Fibroblast of upper back skin (primary cell): ENCODE measurements around the gene PRKCA.
A peak's percentile ranks its signal among the peaks of the same experiment; 100 is the strongest.
"Not testable (repeated sequence)": the region's sequence is repeated elsewhere in the genome, so short reads cannot be mapped to it uniquely, and the experiment has no call there.

Source experiments
- DNase-seq: peaks from one replicate; pipeline ENCODE4 v3.0.0-alpha.2; 2013

PRKCA gene

DNA sequence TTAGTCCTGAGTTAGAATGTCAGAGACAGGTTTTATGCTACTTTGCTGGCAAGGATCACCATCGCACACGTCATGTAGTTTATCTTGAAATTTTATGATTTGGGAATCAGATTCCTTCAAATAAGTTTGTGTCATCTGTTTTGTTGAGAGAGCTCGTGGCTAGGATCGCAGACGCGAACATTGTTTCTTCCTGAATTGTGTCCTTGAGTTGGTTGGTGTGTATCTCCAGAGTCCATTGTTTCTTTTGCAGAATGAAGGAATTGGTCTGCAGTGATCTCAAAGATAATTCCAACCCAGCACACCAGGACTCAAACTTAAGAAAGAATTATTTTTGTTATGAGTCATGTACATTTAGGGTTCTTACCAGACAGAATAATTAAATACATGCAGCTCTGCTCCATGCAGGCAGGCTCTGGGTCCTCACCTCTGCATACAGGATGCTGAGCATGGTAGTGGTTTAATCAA is 51.6 kb downstream of the PRKCA start:
- DNase-seq = peak; percentile 74

DNA sequence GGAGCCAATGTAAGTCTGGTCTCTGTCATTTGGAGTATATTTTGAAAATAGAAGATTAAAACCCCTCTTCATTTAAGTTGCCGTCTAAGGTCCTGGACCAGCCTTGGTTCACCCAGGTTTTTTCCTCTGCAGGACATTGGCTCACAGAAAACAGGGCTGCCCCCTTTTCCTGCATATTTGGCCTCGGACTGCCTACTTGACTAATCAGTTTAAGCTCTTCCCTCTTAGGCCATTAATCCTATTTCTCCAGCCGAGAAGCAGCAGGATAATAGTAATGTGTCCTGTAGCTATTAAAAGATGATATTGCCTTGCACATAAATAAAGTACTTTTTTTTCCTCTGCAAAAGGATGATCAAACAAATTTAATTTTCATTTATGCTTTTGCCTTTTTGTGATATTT is 52.1 kb downstream of the PRKCA start:
- no peak for DNase-seq

DNA sequence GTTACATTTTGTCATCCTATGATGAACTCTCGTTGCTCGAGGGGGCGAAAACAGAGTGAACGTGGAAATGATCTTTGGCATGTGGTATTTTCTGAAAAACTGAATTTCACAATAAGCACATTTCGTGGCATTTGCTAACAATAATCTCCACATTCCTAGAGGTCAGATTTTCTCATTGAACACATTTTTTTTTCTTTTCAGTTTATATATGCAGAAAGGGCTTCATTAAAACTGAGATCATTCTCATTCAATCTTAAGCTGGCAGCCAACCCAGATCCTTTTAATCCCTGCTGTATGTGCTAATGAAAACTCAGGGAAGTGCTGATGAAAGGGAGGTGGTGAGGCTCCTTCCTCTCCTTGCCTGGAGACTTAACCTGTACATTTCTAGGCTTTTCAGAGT is 52.6 kb downstream of the PRKCA start:
- peak; percentile 75 for DNase-seq

DNA sequence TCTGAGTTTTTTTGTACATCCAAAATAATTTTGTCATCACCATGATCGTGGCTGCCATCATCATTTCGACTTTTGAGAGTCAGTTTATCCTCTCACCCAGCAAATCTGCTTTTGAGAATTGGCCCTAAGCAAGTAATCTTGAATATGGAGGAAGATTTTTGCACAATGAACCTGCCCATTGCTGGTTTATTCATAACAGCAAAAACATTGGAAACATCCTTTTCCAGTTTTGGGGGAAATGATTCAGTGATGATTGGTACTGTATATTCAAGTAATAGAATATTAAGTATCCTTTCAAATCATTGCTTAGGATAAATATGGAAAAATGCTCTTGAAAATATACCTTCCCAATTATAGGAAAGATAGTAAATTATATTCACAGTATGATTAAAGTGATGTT is 53.1 kb downstream of the PRKCA start:
- no peak for DNase-seq

DNA sequence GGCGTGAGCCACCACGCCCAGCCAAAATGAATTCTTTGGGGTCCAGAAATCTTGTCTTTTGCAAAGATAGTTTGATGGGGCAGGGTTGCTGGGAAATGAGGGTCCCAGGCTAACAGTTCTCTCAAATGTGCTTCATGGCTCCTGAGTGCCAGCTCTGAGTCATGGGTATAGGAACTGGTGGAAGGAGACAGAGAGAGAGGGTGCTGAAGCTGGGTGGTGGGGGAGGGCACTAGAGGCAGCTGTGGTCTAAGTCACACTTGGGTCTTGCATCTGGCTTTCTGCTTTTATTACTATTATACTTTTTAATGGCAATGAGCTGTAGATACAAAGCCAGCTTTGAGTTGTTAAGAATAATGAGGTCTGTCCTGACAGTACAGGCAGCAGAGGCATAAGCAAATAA is 54.6 kb downstream of the PRKCA start:
- peak; percentile 24 for DNase-seq

DNA sequence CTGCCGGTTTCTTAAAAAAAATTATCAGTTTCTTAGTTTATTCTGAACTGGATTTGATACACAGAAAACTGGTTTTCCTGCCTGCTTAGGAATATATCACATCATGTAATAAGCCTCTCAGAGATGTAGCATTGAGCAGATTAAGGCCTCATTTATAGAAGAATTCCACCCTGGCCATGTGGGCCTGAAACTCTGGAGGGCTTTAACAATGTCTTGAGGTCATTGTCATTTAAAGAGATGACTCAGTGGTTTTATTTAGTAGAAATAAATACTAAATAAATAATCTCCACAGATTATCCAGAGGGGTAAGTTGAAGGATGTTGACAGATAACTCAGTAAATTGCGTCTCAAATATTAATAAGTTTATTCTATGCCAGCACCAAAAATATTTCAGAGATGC is 56.9 kb downstream of the PRKCA start:
- DNase-seq = no peak

DNA sequence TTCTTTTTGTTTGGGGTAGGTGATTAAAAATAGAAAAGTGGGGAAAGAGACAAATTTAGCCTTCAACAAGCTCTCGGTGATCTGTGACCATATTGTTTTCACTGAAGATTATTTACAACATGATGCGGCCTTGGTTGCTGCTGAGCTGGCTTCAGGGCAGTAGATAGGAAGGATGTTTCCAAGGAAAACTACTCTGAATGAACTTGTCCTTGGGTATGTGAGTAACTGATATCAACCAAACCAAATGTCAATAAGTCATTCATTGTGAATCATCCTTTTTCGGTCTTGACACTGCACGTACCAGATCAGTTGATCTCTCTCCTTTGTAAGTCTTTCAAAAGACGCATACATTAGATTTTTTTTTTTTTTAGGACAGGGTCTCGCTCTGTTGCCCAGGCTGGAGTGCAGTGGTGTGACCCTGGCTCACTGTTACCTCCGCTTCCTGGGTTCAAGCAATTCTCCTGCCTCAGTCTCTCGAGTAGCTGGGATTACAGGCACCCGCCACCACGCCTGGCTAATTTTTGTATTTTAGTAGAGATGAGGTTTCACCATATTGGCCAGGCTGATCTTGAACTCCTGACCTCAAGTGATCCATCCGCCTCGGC is 58.6 kb downstream of the PRKCA start:
- DNase-seq = not testable (repeated sequence)

DNA sequence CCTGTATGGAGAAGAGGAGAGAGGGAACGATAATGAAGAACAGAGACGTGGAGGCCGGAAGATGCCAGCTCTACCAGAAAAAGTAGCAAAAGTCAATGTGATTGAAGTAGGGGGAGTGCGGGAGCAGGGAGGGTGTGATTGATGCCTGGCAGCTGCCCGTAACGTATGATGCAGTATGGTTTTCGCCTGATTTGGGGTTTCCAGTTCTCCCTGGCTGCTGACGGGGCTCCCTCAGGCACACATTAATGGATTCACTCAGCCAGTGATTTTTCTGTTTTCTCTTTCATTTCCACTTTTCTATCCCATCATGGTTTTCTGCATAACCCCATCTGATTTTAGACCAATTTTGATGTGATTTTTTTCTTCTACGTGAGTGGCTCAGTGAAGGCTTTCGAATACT is 62.1 kb downstream of the PRKCA start:
- DNase-seq = no peak

DNA sequence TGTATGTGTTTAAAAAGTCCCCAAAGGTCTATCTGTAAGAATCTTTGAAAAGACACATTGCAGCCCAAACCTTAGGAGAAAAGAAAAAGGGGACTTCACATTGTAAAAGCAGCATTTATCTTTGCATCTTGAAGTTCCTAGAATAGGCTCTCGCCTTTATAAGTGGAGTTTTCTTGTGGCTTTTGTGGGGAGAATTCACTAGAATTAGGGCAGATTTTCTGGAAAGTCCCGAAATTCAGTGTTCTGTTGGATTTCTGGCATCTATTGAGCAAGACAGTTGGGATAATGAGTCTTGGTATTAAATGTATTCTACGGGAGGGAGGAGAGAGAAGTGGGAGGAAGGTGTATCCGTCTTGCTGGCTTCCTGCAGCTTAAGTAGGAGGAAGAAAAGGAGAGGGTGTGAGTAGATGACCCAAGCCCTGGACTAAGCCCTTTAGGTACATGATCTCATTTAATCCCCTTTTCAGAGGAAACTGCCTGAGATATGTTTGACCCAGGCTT is 62.6 kb downstream of the PRKCA start:
- DNase-seq = no peak

DNA sequence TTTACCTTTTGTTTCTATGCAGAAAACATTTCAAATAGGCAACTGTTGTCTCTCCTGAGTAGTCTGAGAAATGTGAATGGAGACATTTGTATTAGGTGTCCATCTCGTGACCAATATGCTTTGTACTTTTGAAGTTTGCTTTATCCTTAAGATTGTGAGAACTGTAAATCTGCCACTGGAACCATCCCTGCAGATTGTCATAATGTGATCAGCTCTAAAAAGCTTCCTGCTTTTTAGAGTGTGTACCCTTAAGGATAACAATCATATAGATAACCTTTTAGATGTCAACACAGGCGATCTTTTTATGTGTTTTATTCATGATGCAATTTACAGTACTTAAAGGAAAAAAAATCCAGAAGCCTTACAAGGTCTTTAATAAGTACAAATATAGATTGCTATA is 63.5 kb downstream of the PRKCA start:
- no peak for DNase-seq

DNA sequence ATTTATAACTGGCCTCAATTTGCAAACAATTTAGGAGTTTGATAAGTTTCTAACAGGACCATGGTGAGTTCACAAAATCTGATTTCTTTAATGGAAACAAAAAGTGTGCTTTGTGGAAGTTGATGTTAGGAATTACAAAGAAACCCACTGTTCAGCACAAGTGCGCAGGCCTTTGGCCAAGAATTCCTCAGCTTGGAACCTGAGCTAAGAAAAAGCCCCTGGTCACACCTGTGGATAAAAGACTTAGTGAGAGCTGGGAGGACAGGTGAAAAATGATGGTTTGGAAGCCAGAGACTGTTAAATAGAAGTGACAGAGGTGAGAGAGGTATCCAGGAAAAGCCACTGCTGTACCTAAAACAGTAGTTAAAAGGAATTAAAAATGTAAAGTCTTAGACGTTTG is 64.7 kb downstream of the PRKCA start:
- DNase-seq = no peak

DNA sequence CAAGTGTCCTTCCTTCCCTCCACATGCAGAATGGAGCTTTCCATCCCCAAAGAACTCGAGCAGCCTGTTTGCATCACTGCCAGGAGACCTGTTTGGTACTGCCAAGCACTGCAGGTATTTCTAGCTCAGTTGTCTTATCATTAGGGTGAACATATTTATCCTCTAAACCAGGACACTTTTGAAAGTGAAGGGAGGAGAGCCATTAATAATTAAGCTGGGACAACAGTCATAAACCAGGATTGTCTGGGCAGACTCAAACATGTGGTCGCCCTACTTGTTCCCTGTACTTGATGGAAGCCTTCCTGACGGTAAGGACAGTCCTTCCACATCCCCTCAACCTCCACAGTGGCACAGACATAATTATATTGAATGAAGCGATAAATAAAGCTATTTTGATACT is 67.4 kb downstream of the PRKCA start:
- no peak for DNase-seq

DNA sequence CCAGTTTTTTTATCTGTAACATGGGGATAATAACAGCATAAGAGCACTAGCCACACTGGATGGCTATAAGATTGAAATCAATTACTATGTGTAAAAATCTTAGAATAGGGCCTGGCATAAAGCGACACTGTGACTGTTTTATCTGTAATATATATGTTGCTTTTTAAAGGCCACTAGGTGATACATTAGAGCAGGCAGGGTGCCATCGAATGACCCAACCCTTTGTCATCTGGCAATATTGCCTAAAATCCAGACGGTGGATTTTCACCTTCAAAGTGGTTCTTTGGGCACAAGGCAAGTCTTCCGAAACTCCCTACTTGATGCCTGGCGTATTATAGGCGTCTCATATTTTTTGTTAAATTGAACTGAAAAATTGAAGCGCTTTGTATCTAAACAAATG is 69.1 kb downstream of the PRKCA start:
- DNase-seq = no peak

DNA sequence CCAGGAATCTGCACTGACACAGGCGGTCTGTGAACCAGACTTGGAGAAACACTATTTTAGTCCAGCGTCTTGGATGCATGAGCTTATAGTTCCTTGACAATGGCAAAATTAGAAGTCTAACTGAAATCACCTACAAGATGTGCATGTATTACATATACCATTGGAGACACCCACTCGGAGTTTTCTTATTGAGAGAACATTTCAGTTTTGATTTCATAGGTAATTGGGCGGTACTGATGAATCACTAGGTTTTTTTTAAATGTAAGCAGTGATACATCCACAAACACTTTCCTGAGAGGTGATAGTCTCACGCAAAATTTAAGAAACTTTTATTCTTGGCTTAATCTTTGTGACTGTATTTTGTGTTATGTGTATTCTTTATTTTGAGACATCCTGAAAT is 69.8 kb downstream of the PRKCA start:
- no peak for DNase-seq

DNA sequence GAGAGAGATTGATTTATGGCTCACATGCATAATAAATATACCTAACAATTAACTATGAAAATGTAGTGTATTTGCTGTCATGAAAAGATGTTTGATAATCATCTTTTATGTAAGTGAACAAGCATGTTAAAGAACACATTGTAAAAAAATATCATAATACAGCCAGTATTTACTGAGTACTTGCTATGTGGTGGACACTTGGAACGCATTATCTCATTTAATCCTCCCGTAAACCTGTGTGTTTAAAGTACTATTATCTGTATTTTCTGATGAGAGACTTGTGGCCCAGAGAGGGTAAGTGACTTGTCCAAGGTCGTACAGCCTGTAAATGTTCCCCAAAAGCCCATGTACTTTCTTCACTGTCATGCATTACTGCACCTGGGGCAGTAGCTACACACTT is 70.7 kb downstream of the PRKCA start:
- DNase-seq = no peak

DNA sequence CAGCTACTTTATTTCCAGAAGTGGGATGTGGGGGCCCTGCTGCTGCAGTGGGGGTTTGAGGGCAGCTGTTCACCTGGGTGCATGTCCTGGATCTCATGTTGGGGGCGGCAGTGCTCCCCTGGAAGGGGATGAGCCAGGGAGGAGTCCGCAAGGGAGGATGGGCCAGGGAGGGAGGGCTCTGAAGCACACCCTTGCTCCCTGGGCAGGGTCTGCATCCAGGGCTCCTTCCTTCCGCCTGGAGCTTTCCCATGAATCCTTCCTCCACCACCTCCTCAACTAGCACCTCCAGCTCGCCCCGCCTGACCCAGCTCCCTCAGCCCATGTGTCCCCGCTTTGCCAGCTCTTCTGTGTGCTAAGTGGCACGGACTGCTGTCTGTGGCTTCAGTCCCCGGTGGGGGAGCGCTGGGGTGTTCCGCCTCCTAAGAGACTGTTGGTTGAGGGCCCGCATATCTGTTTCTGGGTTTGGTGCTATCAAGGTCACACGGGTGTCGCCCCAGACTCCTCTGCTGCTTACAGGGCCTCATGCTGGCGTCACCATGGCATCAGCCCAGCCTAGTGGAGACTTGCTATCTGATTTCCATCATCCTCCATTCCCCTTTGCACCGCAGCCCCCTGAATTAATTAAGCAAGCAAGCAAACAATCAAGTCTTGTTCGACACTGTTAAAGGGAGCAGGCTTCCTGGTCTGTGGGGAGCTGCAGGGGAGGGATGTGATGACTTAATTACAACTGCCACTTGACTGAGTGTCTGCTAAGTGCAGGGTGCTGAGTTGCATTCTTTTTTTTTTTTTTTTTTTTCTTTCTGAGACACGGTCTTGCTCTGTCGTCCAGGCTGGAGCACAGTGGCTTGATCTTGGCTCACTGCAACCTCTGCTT is 71.8 kb downstream of the PRKCA start:
- peak; percentile 41 for DNase-seq

DNA sequence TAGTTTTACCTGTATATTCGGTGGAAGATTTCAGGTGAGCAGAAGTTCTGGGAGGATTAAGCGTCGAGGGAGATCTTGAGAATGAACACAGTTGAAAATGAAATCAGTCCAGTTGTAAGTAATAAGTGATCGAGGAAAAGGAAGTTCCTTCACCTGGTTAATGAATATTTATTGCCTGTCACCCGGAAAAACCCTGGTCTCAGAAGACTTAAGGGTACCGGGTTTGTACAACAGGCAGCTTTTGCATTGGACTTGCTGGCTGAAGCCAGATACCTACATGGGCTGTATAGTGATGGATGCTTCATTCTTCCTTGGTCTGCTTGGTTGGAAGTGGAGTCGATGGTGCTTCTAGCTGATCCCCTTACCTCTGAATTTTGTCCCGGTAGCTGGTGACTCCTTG is 72.7 kb downstream of the PRKCA start:
- DNase-seq = no peak

DNA sequence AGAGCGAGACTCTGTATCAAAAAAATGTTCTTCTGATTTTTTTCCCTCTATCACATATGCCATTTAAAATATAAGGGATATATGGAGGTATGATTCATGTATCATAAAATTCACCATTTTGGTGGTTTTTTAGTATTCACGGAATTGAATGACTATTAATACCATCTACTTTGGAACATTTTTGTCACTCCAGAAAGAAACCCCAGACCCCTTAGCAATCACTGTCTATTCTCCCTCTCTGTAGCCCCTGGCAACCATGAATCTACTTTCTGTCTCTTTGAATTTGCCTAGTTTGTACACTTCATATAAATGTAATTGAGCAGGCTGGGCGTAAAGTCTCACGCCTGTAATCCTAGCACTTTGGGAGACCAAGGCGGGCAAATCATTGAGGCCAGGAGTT is 75.9 kb downstream of the PRKCA start:
- peak; percentile 90 for DNase-seq

DNA sequence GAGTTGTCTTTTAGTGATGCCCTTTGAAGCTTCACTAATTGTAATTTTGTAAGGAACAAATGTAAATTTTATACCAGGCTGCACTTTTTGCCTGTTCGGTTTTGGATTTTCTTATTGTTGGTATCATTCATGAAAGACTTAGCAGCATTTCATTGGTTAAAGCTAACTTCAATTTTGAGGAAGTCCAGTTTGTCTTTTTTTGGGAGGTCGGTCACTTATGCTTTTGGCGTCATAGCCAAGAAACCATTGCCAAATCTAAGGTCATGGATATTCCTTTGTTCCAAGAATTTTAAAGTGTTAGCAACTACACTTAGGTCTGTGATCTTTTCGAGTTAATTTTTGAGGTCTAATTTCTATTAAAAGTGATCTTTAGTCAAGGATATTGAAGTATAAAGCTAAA is 77.1 kb downstream of the PRKCA start:
- DNase-seq = no peak

DNA sequence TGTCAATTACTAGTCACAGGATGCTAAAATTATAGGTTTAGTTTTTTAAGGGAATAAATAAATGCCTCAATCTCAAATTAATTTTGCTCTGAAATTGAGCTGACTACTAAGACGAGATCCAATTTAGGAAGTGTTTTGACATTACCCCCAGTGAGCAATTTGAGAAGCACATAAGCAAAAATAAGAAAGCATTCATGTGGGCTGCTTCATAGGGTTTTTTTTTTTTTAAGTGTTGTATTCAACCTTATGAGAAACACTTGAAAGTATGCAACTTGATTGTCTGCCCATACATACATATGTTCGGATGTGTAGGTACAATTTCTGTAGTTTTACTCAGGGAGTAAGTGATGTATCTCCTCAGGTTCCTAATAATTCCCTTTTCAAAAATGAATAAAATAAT is 77.6 kb downstream of the PRKCA start:
- peak; percentile 53 for DNase-seq

DNA sequence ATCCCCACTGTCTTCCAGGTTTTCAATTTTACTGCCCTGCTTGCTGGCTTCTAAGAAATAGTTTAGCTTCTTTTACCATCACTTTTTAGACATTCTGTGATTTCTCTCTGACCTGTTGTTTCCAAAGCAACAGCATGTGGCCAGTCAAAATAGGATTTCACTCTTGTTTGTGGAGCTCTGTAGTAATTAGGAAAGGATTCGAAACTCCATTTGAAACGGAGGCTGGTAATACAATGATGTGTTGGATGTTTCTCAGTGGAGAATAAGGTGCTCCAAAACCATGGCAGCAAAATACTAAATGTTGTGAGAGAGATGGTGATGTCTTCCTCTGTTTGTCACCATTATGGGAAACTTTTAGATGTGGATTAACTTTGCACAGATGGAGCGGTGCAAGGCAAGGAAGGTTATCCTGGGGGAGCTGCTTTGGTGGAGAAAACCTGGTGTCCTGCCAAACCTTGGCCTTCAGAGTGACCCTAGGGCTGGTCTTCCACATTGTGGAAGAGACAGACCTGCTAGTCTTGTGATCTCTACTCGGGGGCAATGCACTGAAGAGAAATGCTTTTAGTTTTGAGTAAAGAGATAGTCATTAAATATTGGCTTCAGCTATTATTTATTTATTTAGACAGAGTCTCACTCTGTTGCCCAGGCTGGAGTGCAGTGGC is 79.4 kb downstream of the PRKCA start:
- no peak for DNase-seq

DNA sequence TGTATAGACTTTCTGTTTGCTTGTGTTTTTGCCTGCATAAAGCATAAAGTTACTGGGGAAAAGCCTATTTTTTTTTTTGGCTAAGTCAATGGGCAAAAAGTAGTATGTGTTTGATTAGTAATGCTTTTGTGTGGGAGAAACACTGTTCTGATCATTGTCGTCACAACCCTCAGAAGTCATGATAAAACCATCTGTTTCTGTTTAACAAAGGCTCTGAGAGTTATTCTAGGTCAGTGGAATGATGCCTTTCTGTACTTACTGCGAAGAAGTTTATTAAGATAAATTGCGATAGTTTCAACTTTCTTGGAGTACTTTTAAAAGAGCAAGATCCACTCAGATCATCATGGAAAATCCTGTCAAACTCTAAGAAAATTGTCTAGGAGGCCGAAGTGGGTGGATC is 80.9 kb downstream of the PRKCA start:
- peak; percentile 95 for DNase-seq

DNA sequence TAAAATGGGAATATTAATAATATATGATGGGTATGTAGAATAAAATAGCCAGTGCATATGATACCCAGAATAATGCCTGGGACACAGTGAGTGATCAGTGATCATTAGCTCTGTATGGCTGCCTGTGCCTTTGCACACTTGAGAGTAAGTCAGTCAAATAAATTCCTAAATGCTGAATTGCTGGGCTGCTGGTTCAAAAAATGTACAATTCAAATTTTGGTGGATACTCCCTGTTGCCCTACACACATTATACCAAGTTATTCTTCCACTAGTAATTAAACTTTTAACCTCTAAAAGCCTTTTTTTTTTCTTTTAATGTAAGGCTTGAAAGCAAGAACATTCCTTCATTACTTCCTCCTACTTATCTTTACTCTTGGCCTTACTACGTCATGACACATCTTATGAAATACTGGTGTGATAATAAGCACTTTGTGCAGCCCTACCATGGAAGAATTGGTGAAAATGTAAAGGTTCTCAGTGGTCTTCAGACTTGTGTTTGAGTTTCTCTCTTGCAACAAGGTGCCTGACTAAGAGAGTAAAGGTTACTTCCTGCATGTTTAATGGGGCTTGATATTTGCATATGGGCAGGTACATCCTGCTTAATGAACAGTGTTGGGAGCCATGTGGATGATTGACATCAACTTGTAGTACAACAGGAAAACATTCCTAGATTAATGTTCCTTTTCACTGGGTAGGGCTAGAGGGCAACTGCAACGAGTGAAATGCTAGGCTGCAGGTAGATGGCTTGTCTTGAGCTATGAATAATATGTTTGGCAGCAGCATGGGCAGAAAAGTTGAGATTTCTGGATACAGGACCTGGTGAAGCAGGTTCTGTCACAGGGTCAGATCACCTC is 84.3 kb downstream of the PRKCA start:
- DNase-seq = no peak
